Ovary (tissue), 9 donors: ENCODE measurements around the gene MOG. TPM values are rescaled to one million over a fixed set of nuclear protein-coding genes. Genes with fewer than 3 reads are reported as not detected.

ENCODE experiments used
- DNase-seq, 5 donors: peaks; one replicate each; pipeline ENCODE4 v3.0.0-alpha.2; 2019 to 2020
- H3K27ac ChIP-seq, 2 donors: fragments of 200-600 bp; one replicate each; pipeline versions ENCODE4 v1.5.1 to v1.8.0; 2019 to 2022
- H3K27me3 ChIP-seq: fragments of 200-600 bp; one replicate; pipeline ENCODE4 v1.8.0; 2022
- H3K36me3 ChIP-seq: fragments of 200-600 bp; sonication (generic); one replicate; pipeline ENCODE4 v1.5.1; 2019
- H3K4me1 ChIP-seq: one replicate; pipeline ENCODE4 v1.8.1; 2013; ENCODE audit warnings: mild to moderate bottlenecking, moderate library complexity; ENCODE audit not compliant: insufficient read depth
- H3K4me3 ChIP-seq: fragments of 200-600 bp; sonication (generic); one replicate; pipeline ENCODE4 v1.5.1; 2017
- H3K9me3 ChIP-seq, 2 donors: fragments of 200-600 bp in 1 of 2; sonication (generic) in 1 of 2; one replicate each; pipeline versions ENCODE4 v1.5.1 to v1.8.1; 2013 to 2019; ENCODE audit warnings: mild to moderate bottlenecking in 1 of 2, moderate library complexity in 1 of 2
- CTCF ChIP-seq, 3 donors: fragments of 450-650 bp in 2 of 3; fragments of 200-600 bp in 1 of 3; IDR thresholded peaks; one replicate each; pipeline versions ENCODE4 v1.5.1 to v1.8.0; 2016 to 2022; ENCODE audit warnings: antibody characterized with exemption in 3 of 3, mild to moderate bottlenecking in 1 of 3
- EP300 ChIP-seq: sonication (generic); formaldehyde crosslinking; IDR thresholded peaks from one replicate; pipeline ENCODE4 v1.6.1; 2017; ENCODE audit warnings: antibody characterized with exemption
- POLR2A ChIP-seq: fragments of 450-650 bp; IDR thresholded peaks from one replicate; pipeline ENCODE4 v1.6.1; 2017; ENCODE audit warnings: antibody characterized with exemption, mild to moderate bottlenecking, moderate library complexity
- WGBS, 3 donors: extraction: QIAGEN DNeasy Blood & Tissue Kit in 1 of 3; methylation state at CpG; one replicate each; pipeline versions ENCODE4 v1.1.5 to v1.1.7; 2013 to 2017; 5-methylcytosine and 5-hydroxymethylcytosine counted together
- intact Hi-C, 4 donors: fragments of 100-400 bp; cut with DNase I; formaldehyde crosslinking; loops; one replicate each; pipeline versions ENCODE4 v1.11.0 to v1.15.1; 2022 to 2023
- polyA plus RNA-seq, 2 donors: library from polyadenylated mRNA; stranded (reverse); fragments of 200-250 nt in 1 of 2; fragments of 350-450 nt in 1 of 2; fragmentation: Illumina TruSeq in 1 of 2; extraction: RNeasy Lipid Tissue Mini Kit (QIAGEN cat#74804) in 1 of 2; gene quantifications; one replicate each; pipeline ENCODE4 v1.2.3, GENCODE V29; 2013 to 2014
- total RNA-seq, 7 donors: library from RNA; depleted of rRNA in 2 of 7; stranded (reverse); fragments of >200 nt in 2 of 7; fragmentation: NEBNext Ultra II Directional in 3 of 7; extraction: Animal tissue kit (Norgen Biotek cat#: 25700) in 3 of 7; gene quantifications; one replicate each; pipeline versions ENCODE4 v1.1.0 to v1.2.4, GENCODE V29; 2016 to 2023
- donor health status: DM: no; HTN: no; CAD: no; lungs with moderate emphysema.
- donor health status: DM: no; HTN: no; CAD: no.
- donor health status: Bipolar disorder and iron deficiency.
- donor health status: DM: yes; HTN: yes; CAD: no.
- donor health status: DM: no; HTN: no; CAD: no.
- donor health status: DM: yes; HTN: yes; CAD: no.

The MOG gene
- total and polyA plus RNA-seq, 9 donors, result 0.05 to 0.13 TPM; not detected in 7

DNA sequence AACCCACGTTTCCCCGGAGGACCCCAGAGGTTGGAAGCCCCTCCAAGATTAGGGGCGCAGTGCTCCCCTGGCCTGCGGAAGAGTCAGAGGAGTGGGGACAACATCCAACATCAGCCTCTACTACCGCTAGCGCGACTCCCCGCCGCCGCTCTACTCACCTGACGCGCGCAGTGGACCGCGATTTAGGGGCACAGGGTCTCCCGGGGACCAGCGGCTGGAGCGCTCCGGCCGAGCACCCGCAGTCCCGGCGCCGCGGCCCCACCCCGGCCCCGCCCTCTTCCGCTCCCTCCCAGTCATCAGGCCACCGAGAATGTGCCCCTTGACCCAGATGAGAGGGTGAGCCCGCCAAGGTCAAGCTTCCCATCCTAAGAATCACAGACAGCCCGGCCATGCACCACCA, 24.0 kb downstream of the MOG start, which contains the start of gene ZFP57:
Gene ZFP57 (minus strand): TSS at position 249 of the 400 bp plus-strand sequence. CDS start 4,149 bp downstream, outside the sequence.
- no peak within 1 kb of the TSS for H3K4me3 ChIP-seq
- intact Hi-C loops, result no loop called here
- 35 to 83% (median 53%) methylated on average over 31 of the region's 31 CpGs for WGBS, 3 donors
- H3K27ac ChIP-seq, result no peak within 1 kb of the TSS
- H3K9me3 ChIP-seq, result no peaks in the 10 kb centered on the region
- H3K36me3 ChIP-seq, result no peaks in the 10 kb centered on the region
- no peak for DNase-seq
- no peaks in the 10 kb centered on the region for H3K4me1 ChIP-seq
- no peaks in the 10 kb centered on the region for H3K27me3 ChIP-seq
- TF ChIP-seq EP300 (no peak), POLR2A (no peak), CTCF (IDR thresholded peaks at IDR 0.05) (no peak)

DNA sequence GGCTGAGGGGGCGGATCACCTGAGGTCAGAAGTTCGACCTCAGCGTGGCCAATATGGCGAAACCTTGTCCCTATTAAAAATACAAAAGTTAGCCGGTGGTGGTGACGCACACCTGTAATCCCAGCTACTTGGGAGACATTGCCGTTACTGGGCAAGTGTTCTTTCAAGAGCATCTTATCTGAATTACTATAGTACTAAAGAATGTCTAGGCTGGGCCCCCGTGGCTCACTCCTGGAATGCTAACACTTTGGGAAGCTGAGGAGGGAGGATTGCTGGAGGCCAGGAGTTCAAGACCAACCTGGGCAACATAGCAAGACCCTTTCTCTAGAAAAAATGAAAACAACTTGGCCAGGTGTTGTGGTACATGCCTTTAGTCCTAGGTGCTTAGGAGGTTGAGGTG, 24.9 kb downstream of the MOG start:
- H3K9me3 ChIP-seq, result no peaks in the 10 kb centered on the region
- no peak overlapping the region for H3K4me3 ChIP-seq
- no peak for DNase-seq
- H3K27ac ChIP-seq, result no peak overlapping the region
- TF ChIP-seq EP300 (no peak), CTCF (IDR thresholded peaks at IDR 0.05) (no peak), POLR2A (no peak)
- no peaks in the 10 kb centered on the region for H3K36me3 ChIP-seq
- H3K27me3 ChIP-seq, result no peaks in the 10 kb centered on the region
- 83 to 87% (median 84%) methylated on average over 8 of the region's 8 CpGs for WGBS, 3 donors
- intact Hi-C loops, result no loop called here
- no peaks in the 10 kb centered on the region for H3K4me1 ChIP-seq

GRCh38 chr6:29685718-29686326, 28.9 kb downstream of the MOG start:
- no peaks in the 10 kb centered on the region for H3K4me1 ChIP-seq
- no peak overlapping the region for H3K4me3 ChIP-seq
- H3K9me3 ChIP-seq, result no peaks in the 10 kb centered on the region
- no peaks in the 10 kb centered on the region for H3K27me3 ChIP-seq
- intact Hi-C loops, result no loop called here
- no peaks in the 10 kb centered on the region for H3K36me3 ChIP-seq
- no peak overlapping the region for H3K27ac ChIP-seq
- no peak for TF ChIP-seq CTCF (IDR thresholded peaks at IDR 0.05)
- no peak for TF ChIP-seq EP300
- TF ChIP-seq POLR2A, result no peak
- WGBS, 3 donors, result 44 to 61% (median 52%) methylated on average over 15 of the region's 15 CpGs
- no peak for DNase-seq

DNA sequence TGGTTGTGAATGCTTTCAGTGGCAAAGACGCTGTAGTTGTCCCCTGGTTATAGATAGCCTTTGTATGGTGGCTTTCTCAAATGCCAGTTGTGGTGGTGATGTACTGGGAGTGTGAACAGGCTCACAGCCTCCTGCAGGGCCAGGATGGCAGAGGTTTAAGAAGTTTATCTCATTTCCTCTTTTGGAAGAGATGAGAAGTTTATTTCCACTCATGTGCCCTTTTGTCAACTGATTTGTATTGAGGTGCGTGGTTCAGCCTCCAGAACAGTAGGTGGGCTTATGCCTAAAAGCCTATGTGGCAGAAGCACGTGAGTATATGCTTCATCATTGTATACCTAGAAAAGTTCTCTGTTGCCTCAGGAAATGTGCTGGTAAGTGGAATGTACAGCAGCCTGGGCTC, 37.7 kb downstream of the MOG start:
- whole genome bisulfite sequencing, 3 donors, result 56 to 61% (median 58%) methylated on average over 3 of the region's 3 CpGs
- TF ChIP-seq EP300 (no peak), POLR2A (no peak)
- Histone ChIP-seq H3K36me3 (no peaks in the 10 kb centered on the region), H3K27ac (no peak overlapping the region), H3K27me3 (no peaks in the 10 kb centered on the region), H3K4me3 (no peak overlapping the region), H3K9me3 (no peaks in the 10 kb centered on the region), H3K4me1 (no peaks in the 10 kb centered on the region)
- intact Hi-C loops, result no loop called here
- no peak for DNase-seq
